Astrocyte (in vitro differentiated cells and primary cell): Measurements from ENCODE around the gene PPP3CA. TPM values are rescaled to one million over a fixed set of nuclear protein-coding genes. Genes with fewer than 3 reads are reported as not detected.

Experiments used
- DNase-seq: peaks from one replicate; pipeline ENCODE4 v3.0.0-alpha.2; 2010; ENCODE audit warnings: low read depth
- FAIRE-seq: peaks from 2 replicates; lab custom pipeline; 2011; peaks lifted over from hg19 to GRCh38; lab: Jason Lieb, UNC
- H2AFZ ChIP-seq: 2 replicates; pipeline ENCODE4 v1.6.0; 2012; ENCODE audit warnings: low read depth, low read length, inconsistent platforms
- H3K27ac ChIP-seq: 2 replicates; pipeline ENCODE4 v1.5.1; 2011; ENCODE audit warnings: low read depth, low read length, inconsistent platforms
- H3K27me3 ChIP-seq: 2 replicates; pipeline ENCODE4 v1.6.0; 2011; ENCODE audit warnings: low read length, inconsistent platforms; ENCODE audit not compliant: insufficient read depth
- H3K36me3 ChIP-seq: 2 replicates; pipeline ENCODE4 v1.5.1; 2011; ENCODE audit warnings: low read length, inconsistent platforms; ENCODE audit not compliant: insufficient read depth
- H3K4me1 ChIP-seq: 2 replicates; pipeline ENCODE4 v1.5.1; 2011; ENCODE audit warnings: low read length, inconsistent platforms; ENCODE audit not compliant: insufficient read depth
- H3K4me2 ChIP-seq: 2 replicates; pipeline ENCODE4 v1.6.0; 2012; ENCODE audit warnings: low read length, inconsistent platforms
- H3K4me3 ChIP-seq: 2 replicates; pipeline ENCODE4 v1.5.1; 2011; ENCODE audit warnings: low read depth, mild to moderate bottlenecking, low read length, inconsistent platforms; ENCODE audit not compliant: insufficient read depth
- H3K79me2 ChIP-seq: 2 replicates; pipeline ENCODE4 v1.6.0; 2012; ENCODE audit warnings: mild to moderate bottlenecking, low read length, inconsistent platforms; ENCODE audit not compliant: insufficient read depth
- H3K9ac ChIP-seq: 2 replicates; pipeline ENCODE4 v1.6.0; 2012; ENCODE audit warnings: mild to moderate bottlenecking, low read length, inconsistent platforms
- H3K9me3 ChIP-seq: 2 replicates; pipeline ENCODE4 v1.5.1; 2012; ENCODE audit warnings: low read depth, mild to moderate bottlenecking, low read length, inconsistent platforms; ENCODE audit not compliant: insufficient read depth
- H4K20me1 ChIP-seq: 2 replicates; pipeline ENCODE4 v1.6.0; 2012; ENCODE audit warnings: low read length, inconsistent platforms; ENCODE audit not compliant: insufficient read depth
- H3K27ac Mint-ChIP-seq: one replicate; pipeline ENCODE4 v1.8.0; 2021; ENCODE audit warnings: mild to moderate bottlenecking, mixed read lengths; ENCODE audit not compliant: unreplicated experiment
- H3K27me3 Mint-ChIP-seq: one replicate; pipeline ENCODE4 v1.8.0; 2021; ENCODE audit warnings: low read depth, mixed read lengths; ENCODE audit not compliant: unreplicated experiment
- H3K36me3 Mint-ChIP-seq: one replicate; pipeline ENCODE4 v1.8.0; 2021; ENCODE audit warnings: low read depth, mixed read lengths; ENCODE audit not compliant: unreplicated experiment
- H3K4me1 Mint-ChIP-seq: one replicate; pipeline ENCODE4 v1.8.0; 2021; ENCODE audit warnings: low read depth, mixed read lengths; ENCODE audit not compliant: unreplicated experiment
- H3K4me3 Mint-ChIP-seq: one replicate; pipeline ENCODE4 v1.8.0; 2021; ENCODE audit warnings: mild to moderate bottlenecking, moderate library complexity, mixed read lengths; ENCODE audit not compliant: unreplicated experiment
- H3K9me3 Mint-ChIP-seq: one replicate; pipeline ENCODE4 v1.8.0; 2021; ENCODE audit warnings: mild to moderate bottlenecking, mixed read lengths; ENCODE audit not compliant: unreplicated experiment
- EZH2 ChIP-seq: IDR thresholded peaks from 2 replicates; pipeline ENCODE4 v1.6.1; 2012; ENCODE audit warnings: mild to moderate bottlenecking, low read length, inconsistent platforms; ENCODE audit not compliant: insufficient read depth
- total RNA-seq: library from RNA; stranded (reverse); gene quantifications from 2 replicates; pipeline ENCODE4 v1.2.1, GENCODE V29; 2021
- TF ChIP-seq, protein P1 (sequence below): IDR thresholded peaks from 2 replicates; pipeline ENCODE4 v1.5.1; 2011; ENCODE audit warnings: low read depth, mild to moderate bottlenecking, inconsistent platforms, low read length, moderate library complexity; ENCODE audit not compliant: insufficient read depth

The PPP3CA gene
- total RNA-seq, 1 donor from 2014 or later: 101 TPM

- H3K27ac Mint-ChIP-seq: no peak overlapping the region
- no peak overlapping the region for H3K4me3 Mint-ChIP-seq
- Histone ChIP-seq H3K4me1 (no peaks in the 10 kb centered on the region), H3K4me2 (no peak overlapping the region), H3K9me3 (no peaks in the 10 kb centered on the region), H3K4me3 (no peak overlapping the region), H3K9ac (no peak overlapping the region), H2AFZ (no peak overlapping the region), H3K79me2 (peaks cover 15% of the 10 kb centered on the region), H3K27me3 (no peaks in the 10 kb centered on the region), H3K27ac (no peak overlapping the region), H4K20me1 (peaks cover 30% of the 10 kb centered on the region), H3K36me3 (no peaks in the 10 kb centered on the region)
- DNase-seq: no peak
- H3K27me3 Mint-ChIP-seq: no peaks in the 10 kb centered on the region
- no peaks in the 10 kb centered on the region for H3K36me3 Mint-ChIP-seq
- no peaks in the 10 kb centered on the region for H3K4me1 Mint-ChIP-seq
- no peak for FAIRE-seq
- no peaks in the 10 kb centered on the region for H3K9me3 Mint-ChIP-seq
- TF ChIP-seq EZH2: no peak
- TF ChIP-seq, protein P1, sequence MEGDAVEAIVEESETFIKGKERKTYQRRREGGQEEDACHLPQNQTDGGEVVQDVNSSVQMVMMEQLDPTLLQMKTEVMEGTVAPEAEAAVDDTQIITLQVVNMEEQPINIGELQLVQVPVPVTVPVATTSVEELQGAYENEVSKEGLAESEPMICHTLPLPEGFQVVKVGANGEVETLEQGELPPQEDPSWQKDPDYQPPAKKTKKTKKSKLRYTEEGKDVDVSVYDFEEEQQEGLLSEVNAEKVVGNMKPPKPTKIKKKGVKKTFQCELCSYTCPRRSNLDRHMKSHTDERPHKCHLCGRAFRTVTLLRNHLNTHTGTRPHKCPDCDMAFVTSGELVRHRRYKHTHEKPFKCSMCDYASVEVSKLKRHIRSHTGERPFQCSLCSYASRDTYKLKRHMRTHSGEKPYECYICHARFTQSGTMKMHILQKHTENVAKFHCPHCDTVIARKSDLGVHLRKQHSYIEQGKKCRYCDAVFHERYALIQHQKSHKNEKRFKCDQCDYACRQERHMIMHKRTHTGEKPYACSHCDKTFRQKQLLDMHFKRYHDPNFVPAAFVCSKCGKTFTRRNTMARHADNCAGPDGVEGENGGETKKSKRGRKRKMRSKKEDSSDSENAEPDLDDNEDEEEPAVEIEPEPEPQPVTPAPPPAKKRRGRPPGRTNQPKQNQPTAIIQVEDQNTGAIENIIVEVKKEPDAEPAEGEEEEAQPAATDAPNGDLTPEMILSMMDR: no peak
Measured at GRCh38 chr4:101141230-101141629, 206.1 kb downstream of the PPP3CA start.

GRCh38 chr4:101140228-101140627 lies 207.1 kb downstream of the PPP3CA start:
- Histone ChIP-seq H4K20me1 (peaks cover 33% of the 10 kb centered on the region), H3K27me3 (no peaks in the 10 kb centered on the region), H3K4me2 (no peak overlapping the region), H3K27ac (no peak overlapping the region), H3K9me3 (no peaks in the 10 kb centered on the region), H3K79me2 (peaks cover 19% of the 10 kb centered on the region), H3K4me1 (no peaks in the 10 kb centered on the region), H3K9ac (no peak overlapping the region), H3K4me3 (no peak overlapping the region), H2AFZ (no peak overlapping the region), H3K36me3 (no peaks in the 10 kb centered on the region)
- FAIRE-seq (no peak), DNase-seq (no peak)
- no peaks in the 10 kb centered on the region for H3K36me3 Mint-ChIP-seq
- no peak overlapping the region for H3K4me3 Mint-ChIP-seq
- H3K27ac Mint-ChIP-seq: no peak overlapping the region
- H3K4me1 Mint-ChIP-seq: no peaks in the 10 kb centered on the region
- no peaks in the 10 kb centered on the region for H3K27me3 Mint-ChIP-seq
- no peak for TF ChIP-seq EZH2
- TF ChIP-seq, protein P1: no peak
- no peaks in the 10 kb centered on the region for H3K9me3 Mint-ChIP-seq

GRCh38 chr4:101136373-101137370 lies 210.7 kb downstream of the PPP3CA start:
- H3K4me3 Mint-ChIP-seq: no peak overlapping the region
- peaks cover 26% of the 10 kb centered on the region for H3K79me2 ChIP-seq

More at GRCh38 chr4:101136373-101137370, 210.7 kb downstream of the PPP3CA start:
- H3K4me1 ChIP-seq: no peaks in the 10 kb centered on the region
- H3K4me1 Mint-ChIP-seq: peaks cover 1% of the 10 kb centered on the region
- no peaks in the 10 kb centered on the region for H3K27me3 Mint-ChIP-seq
- DNase-seq: no peak
- peaks cover 25% of the 10 kb centered on the region for H4K20me1 ChIP-seq
- no peak overlapping the region for H3K27ac Mint-ChIP-seq
- no peaks in the 10 kb centered on the region for H3K9me3 ChIP-seq
- no peak for FAIRE-seq
- H3K36me3 ChIP-seq: no peaks in the 10 kb centered on the region
- no peak overlapping the region for H3K4me3 ChIP-seq
- no peak overlapping the region for H3K9ac ChIP-seq
- H3K9me3 Mint-ChIP-seq: peaks cover 3% of the 10 kb centered on the region
- H3K27ac ChIP-seq: no peak overlapping the region
- TF ChIP-seq, protein P1: no peak
- no peak for TF ChIP-seq EZH2
- H3K4me2 ChIP-seq: no peak overlapping the region
- no peaks in the 10 kb centered on the region for H3K36me3 Mint-ChIP-seq
- no peaks in the 10 kb centered on the region for H3K27me3 ChIP-seq
- H2AFZ ChIP-seq: no peak overlapping the region
